Peyer's patch (tissue), 4 donors: ENCODE measurements around the gene ZNF649.

Experiments used
- CTCF ChIP-seq, 6 experiments: fragments of 450-650 bp in 4 of 6; fragments of 200-600 bp in 2 of 6; sonication (generic) in 1 of 6; IDR thresholded peaks; one replicate each; pipeline ENCODE4 v1.5.1; 2017 to 2019; ENCODE audit warnings: antibody characterized with exemption in 6 of 6, mild to moderate bottlenecking in 3 of 6, moderate library complexity in 1 of 6
- POLR2A ChIP-seq, 2 donors: fragments of 450-650 bp; IDR thresholded peaks; one replicate each; pipeline ENCODE4 v1.5.1; 2017; ENCODE audit warnings: antibody characterized with exemption in 2 of 2, mild to moderate bottlenecking in 2 of 2, moderate library complexity in 2 of 2

GRCh38 chr19:51884713-51885112, 20.1 kb downstream of the ZNF649 start:
- TF ChIP-seq CTCF (IDR thresholded peaks at IDR 0.05) (no peak), POLR2A (IDR thresholded peaks at IDR 0.05) (no peak)
